GM19035 (cell line): ENCODE results near the gene KLF6.

ENCODE experiments used
- ATAC-seq: cut with Tn5 transposase; IDR thresholded peaks from one replicate; pipeline ENCODE4 v1.9.1; 2021; ENCODE audit not compliant: unreplicated experiment

The KLF6 gene

DNA sequence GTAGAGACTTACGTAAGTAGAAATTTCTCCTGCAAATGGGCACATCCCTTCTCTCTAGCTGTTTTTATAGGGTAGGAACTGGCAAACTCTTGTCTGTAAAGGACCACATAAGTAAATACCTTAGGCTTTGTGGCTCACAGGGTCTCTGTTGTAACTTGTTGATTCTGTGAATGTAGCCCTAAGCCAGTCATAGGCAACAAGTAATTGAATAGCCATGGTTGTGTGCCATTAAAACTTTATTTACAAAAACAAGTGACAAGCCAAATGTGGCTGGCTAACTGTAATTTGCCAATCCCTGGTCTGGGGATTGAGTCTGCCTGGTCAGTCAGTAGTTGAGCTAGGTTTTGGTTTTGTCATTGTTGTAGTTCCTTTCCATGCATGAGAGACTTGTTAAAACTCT is 5.3 kb upstream of the KLF6 start:
- no peak for ATAC-seq

DNA sequence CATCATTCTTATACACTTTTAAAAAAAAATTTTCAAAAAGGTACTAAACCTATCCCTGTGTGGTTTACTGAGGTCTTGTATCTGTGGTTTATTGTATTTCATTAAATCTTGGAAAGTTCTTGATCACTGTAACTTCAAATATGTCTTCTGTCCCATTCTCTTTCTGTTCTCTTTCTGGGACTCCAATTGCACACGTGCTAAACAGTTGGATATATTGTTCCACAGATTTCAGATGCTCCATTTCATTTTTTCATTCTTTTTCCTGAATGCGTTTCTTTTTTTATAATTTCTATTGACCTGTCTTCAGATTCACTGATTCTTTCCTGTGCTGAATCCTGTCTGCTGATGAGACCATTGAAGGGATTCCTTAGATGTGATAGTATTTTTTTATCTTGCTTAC is 4.6 kb upstream of the KLF6 start:
- no peak for ATAC-seq

DNA sequence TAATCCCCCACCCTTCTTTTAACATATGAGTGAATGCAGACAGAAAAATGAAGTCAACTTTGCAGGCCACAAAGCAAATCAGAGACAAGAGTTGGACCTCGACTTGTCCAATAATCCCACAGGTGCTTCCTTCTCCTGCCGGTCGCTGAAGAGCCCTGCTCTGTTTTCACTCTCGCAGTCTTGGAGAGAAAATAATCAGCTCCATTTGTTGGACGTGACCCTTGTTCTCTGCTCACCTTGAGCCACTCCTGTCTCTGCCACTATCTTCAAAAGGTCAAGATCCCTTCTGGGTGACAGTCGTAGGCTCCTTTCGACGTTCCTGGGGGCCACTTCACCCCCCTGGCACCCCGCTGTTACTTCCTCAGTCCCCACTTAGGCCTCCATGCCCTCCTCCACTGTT is 2.8 kb upstream of the KLF6 start:
- no peak for ATAC-seq

DNA sequence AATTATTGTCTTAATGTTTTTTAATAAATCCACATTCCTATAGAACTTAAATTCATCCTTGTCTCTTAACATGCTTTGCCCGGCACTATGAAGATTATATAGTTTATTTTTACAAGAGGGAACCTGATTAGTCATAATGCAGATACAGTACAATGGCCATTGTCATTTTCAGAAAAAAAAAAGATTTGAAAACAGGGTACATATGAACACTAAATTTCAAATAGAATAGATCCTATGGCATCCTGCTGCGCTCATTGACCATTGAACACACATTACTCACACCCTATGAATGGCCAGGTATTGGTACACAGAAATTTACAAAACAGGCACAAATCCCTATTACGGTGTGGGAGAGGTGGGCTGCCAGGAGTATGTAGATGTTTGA is 2.0 kb upstream of the KLF6 start:
- no peak for ATAC-seq

DNA sequence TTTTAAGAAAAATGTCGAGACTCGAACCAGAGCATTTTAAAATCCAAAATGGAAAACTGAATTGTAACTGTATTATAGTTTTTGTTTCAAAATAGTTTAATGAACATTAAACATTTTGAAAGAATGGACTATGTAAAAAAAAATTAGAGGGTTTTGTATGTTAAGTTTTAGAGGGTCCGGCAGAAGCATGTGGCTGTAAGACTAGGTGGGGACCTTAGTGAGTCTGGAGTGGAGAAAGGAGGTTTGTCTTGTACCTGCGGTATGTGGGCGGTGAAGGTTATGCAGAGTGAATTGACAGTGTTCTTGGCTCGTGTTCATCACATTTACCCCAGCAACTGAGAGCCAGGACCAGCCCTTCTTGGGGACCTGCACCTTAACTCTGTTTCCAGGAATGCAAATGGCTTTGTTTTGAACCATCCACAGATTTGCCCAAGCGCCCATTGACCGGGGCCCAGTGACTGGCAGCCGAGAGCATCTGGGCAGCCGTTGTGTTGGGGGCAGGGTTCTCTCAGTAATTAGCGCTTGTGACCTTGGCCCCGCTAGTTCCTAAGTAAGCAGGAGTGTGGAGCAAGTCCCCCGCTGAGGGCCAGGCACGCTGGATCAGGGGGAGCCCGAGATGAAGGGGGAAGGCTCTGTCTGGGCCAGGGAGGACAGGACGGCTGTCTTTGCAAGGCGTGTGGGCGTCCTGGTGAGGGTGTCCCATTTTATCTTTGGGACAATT is 1.4 kb upstream of the KLF6 start:
- no peak for ATAC-seq

DNA sequence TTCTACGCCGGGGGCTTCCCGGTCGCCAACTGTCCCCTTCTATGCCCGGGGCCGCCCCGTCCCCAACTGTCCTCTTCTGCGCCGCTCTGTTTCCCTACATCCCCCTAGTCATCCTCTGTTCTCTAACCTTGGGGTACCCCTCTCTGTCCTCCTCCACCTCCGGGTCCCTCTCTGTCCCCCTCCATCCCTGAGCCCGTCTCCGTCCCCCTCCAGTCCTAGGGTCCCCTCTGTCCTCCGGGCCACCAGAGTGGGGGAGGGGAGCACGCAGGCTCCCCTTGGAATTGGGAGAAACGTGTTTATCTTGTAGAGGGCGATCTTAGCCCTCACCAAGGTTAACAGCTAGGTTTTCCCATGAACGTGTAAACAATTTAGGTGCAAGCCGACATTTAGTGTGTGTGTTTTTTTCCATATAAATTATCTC is 852 bp upstream of the KLF6 start:
- ATAC-seq: peak; percentile 7

DNA sequence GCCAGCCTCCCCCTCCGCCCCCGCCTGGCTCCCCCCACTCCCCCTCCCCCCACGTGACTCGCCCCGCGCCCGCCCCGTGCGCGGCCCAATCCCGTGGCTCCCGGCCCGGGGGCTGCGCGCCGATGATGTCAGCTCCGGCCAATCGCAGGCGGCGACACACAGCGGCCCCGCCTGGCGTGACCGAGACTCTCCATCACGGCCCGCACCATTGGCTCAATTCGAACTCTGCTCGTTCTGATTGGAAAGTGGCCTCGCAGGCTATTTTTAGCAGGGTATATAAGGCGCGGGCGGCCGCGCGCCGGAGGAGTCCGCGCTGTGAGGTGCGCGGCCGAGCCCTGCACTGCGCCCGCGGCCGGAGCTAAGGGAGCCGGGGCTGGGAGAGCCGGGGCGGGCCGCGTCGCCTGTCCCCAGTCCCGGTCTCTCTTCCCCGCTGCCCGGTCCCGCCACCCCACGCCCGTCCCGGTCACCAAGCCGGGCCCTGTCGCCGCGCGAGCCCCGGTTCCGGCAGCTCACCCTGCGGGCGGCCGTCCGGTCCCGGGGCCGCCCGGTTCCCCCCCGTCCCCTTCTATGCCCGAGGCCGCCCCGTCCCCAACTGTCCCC is 342 bp upstream of the KLF6 start:
- peak; percentile 72 for ATAC-seq

DNA sequence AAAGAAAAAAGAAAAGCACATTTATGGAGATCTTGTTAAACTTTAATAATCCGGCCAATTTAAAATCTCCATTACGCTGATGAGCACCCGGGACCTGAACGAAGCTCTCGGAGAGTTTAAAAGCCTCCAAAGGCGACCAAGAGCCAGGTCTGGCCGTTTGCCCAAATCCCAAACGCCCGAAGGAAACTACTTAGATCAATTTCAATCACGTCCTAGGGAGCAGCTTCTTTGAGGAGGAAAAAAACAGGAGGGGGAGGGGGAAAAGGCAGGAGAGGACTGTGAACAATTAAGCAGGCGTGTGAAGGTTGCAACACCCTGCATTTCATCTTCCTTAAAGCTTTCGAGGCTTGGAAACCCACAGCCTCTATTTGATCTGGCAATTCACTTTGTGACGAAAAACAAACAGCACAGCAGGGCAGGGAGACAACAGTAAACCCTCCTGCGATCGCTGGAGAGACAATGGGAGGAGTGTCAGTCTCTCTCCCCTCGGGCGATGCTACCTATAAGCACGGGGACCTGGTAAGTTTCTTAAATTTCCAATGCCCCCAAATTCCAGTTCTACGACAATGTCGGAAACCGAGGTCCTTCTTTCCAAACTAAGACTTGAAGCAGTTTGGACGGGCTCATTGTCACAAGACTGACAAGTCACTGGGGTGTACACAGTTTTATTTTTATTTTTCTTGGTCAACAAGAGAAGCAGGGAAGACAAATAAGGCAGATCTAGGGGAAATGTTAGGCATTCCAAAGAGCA is 1.2 kb downstream of the KLF6 start:
- ATAC-seq: no peak

DNA sequence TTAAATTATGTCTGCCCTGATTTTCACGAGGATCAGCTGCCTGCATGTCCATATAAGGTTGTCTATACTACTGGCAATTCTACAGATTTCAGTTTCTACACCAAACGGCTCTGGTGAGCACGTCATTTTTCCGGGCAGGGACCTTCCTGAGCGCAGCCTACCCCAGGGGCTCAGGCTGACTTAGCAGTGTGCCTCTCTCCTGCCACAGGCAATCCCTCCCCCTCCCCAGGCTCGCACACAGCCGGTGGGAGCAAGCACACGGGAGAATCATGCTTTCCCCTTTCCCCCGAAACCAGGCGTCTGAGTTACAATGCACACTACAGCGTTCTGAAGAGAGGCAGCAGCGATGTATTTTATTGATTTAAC is 1.7 kb downstream of the KLF6 start:
- ATAC-seq: peak; percentile 23

DNA sequence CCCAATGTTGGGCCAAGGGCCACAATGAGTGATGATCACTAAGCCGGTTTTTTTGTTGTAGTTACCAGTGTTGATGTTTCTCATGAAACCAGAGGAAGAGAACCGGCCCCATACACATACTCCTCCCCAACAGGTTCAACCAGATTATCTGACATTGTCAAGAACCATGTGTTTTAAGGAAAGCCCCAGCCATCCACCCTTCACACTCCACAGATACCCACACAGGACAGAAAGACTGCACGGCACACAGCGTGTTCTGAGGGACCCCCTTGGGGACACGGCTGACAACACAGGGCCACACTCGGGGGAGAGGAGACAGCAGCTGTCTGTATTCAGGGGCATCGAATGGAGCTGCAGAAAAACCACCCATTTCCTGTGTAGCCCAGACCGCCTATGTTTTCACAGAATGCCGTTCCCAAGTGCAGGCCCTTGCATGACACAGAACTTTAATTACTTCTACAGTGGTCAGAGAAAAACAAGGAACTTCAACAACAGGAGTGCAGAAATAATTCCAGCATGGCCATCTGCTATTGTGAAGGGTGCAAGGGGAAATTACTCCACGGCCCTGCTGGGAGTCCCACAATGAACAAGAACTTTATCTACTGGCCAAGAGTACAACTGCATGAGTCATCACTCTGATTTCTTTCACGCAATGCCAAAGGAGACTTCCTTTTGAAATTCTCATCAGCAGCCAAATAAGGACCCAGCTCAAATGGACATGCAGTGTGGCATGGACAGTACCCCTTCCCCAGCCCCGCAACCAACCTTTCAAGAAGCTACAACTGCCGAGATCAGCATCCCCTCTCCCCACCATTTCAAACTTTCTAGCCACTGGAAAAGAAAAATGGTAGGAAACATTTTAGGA is 2.3 kb downstream of the KLF6 start:
- ATAC-seq: no peak

DNA sequence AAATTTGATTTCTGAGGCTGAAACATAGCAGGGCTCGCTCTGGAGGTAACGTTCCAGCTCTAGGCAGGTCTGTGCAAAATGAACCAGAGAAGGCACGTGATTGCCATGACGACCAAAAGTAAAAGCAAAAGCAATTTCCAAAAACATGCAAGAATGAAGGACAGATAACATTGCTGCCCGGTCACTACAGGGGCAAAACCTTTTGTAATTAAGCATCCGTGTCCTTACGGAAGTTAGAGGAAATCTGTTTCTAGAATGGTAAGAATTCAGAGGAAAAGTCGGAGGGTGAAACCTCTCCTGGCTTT is 2.9 kb downstream of the KLF6 start:
- ATAC-seq: no peak

DNA sequence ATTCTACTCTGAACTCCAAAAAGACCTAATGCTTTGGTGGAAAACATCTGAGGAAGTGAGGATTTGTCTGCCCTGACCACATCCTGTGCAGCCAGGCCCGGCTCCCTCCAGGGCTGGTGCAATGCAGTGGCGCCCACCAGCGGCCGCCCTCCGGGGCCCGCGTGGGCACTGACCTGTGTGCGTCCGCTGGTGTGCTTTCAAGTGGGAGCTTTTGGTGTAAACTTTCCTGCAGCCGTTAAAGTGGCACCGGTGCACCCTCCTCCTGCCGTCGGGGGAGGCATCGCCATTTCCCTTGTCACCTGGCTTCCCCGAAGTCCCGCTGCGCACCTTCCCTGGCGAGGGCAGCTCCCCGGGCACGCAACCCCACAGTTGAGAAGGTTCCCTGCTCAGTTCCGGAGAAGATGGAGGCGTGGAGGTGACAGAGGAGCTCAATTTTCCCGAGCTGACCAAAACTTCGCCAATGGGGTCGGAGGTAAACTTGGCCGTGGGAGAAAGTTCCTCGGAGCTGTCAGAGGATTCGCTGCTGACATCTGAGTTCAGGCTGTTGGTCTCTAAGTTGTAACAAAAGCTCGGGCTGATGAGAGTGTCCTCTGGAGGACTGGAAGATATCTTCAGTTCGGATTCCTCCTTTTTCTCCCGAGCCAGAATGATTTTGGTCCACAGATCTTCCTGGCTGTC is 3.4 kb downstream of the KLF6 start:
- no peak for ATAC-seq

DNA sequence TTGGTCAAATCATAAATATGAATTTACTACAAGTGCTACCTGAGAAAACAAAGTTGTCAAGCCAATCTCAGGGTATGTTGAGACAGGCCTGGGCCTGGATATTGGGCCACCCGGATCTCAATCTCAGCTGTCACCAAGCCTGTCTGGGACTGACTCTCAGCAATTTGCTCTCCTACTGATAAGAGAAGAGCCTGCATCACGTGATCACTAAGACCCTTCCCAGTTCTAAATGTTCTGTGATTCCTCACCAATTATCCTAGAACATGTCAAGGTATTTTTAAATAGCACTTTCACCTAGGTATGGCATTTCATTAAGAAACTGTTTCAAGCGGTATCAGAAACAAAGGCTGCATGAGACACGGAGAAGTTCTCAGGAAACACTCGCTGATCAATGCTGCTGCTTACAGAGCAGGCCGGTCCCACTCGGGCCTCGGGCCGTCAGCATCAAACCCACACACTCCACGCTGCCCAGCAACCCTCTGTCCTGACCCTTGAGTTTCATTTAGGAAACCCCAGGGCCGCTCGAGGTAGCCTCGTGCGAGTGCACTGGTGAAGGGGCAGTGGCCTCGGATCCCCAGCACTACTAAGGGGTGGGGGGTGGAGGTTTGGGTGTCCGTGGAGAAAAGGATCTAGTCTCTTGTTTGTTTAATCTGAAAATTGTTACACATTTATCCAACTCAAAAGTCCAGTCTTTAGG is 4.1 kb downstream of the KLF6 start:
- ATAC-seq: no peak

DNA sequence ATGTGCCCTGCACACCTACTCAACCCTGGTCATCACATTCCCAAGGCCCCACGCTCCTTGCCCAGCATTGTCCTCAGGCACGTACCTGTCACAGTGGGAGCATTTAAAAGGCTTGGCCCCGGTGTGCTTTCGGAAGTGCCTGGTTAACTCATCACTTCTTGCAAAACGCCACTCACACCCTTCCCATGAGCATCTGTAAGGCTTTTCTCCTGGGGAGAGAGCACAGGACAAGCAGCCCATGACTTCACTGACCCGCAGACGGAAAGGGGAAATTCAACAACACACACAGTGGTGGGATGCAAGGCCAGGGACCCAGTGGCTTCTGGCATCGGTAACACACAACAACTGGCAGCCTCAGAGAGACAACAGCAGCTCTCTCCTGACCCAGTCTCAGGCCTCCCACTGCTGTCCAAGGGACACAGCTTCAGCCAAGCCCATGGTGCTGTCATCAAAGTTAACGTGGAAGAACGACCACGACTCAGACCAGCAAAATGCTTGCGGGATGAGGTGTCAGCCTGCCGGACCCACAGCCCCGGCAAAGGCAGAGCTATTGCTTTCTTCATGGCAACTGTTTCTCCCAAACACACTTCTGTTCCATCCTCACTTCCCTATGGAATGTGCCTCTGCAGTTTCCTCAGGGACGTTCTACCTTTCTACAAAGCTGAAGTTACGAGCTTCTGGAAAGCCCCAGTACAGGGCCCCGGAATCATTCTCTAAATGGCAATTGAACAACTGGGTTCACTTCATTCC is 4.8 kb downstream of the KLF6 start:
- ATAC-seq: no peak

DNA sequence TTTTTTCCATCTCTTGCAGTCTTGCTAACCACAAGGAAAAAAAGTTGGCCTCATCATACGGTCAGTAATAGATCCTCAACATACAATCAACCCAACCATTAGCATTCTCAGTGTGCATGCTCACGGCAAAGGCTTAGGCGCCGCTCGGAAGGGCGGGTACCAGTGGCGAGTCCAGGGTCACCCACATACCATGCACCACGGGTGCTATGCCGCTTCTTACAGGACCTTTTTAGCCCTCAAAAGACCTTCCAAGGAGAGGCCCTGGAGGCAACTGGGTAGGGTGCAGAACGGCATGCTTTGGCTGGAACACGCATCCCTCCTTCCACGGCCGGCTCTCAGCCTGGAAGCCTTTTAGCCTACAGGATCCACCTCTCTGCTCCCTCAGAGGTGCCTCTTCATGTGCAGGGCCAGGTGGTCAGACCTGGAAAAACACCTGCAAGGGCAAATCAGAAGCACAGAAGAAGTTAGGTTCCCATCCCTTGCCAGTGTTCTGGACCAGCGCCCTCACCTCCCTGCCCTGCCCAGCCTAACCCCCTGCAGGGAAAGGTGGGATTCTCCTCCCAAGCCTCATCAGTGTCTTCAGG is 5.8 kb downstream of the KLF6 start:
- no peak for ATAC-seq

DNA sequence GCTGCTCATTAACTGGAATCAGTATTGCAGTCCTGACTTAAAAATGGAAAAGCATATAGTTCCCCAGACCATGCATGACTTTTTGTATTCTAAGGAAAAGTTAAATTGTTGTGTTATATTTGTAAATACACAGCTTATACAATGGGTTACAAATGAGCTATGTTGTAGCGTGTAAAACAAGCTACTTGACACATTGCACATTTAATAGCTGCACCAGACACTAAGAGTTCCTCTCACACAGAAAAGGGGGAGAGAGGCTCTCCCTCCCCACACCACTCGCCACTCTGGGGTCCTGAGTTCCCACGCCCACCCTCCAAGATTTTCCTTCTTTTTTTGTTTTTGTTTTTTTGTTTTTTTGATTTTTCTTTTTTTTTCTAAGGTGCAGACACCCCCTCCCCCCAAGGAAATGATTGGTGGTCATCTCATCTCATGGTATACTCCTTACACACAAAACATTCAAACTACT is 6.3 kb downstream of the KLF6 start:
- ATAC-seq: no peak

DNA sequence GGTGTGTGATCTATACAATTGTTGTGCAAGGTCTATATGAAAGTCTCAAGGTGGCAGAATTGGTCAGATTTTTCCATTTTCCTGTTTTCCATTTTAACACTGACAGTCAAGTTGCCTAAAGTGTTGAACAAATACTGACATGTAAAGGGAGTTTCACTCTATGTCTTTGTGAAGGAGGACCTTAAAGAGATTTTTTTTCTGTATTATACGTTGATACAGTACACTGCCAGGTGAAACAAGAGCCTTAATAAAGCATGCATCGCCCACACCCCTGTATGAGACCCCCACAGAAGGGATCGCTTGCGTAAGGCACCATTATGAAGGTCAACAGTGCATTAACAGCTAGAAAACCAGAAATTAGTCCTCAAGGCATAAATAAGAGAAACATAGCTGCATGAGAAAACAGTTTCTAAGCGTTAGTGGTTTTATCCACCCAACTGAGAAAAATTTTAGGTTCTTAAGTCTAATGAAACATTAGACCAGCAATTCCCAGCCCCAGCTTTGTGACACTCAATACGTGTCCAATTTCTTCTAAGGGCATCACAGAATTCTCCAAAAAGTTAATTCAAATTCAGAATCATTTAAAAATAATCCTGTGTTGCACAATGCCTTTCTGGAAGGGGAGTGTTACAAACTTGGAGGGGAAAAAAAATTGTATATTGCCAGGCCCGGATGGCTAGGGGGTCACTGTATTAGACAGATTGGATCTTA is 6.9 kb downstream of the KLF6 start:
- ATAC-seq: no peak

DNA sequence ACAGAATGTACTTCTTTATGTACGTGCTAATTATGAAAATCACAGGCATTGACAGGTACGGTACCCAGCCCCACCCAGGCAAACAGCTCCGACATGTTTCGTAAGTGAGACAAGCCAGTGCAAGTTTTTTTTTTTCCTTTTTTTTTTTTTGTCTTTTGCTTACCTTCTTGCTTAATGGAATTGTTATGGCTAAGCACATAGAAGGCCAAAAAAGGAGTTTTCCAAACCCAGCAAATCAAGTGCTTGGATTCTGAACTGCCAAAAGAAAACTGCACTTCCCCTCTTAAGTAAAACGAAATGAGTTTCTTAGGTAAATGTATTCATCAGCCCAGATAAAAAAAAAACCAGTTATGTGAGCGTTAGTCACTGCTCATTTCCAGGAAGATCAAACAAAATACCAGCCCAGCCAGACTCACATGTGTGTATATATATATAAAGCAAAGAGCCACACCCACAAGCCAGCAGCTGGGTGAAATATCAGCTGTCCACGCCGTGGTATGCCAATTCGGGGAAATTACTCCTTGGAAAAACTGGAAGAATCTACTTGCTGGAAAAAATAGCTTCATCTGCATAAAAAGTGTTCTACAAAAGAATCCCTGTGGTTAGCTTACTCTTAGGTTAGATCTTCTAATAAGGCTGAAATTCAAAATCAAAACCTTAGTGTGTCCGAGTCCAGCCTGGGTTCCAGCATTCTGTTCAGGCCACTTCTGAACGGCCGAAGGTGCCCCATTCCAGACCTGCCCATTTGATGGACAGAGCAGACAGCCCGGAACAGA is 8.0 kb downstream of the KLF6 start:
- no peak for ATAC-seq
